Measurements from ENCODE around the gene FBLN1. TPM values are rescaled to one million over a fixed set of nuclear protein-coding genes. Genes with fewer than 3 reads are reported as not detected.

The FBLN1 gene
- total and polyA plus RNA-seq, 2 donors (not counting 3 experiments of a cell fraction or from before 2014, with no cell fraction given): 1.2 to 4.0 TPM

DNA sequence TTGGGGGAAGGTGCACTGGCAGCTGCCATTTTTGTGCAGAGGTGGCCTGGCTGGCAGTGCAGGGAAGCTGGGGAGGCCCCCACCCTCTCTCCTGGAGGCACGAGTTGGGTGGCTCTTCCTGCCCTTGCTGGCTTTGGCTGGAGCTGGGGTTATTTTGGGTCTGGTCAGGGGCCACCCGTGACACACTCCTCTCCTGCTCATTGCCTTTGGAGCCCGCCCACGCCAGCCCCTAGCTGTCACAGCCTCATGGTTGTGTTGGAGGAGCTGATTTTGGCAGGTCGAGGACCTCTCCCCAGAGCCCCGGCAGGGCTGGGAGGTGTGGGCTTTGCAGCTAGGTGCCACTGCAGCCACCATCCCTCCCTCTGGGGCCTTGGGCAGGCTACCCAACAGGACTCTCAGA, 21.5 kb downstream of the FBLN1 start:
- H3K4me3 ChIP-seq (replicated peaks in 1 of 3; ENCODE audit: insufficient read depth in 1 of 3, low read depth in 1 of 3, low read length in 3 of 3): no peak overlapping the region
- ChIA-PET CTCF (interaction anchor here (1.4 kb wide), 1 partner anchor 30 kb away, joined by 4 read pairs; no protein-coding TSS in a partner anchor), POLR2A (no interaction called here)
- no peaks in the 10 kb centered on the region for H3K27me3 ChIP-seq (ENCODE audit: control insufficient read depth in 2 of 2, insufficient read depth in 2 of 2, low read length in 2 of 2)
- H3K79me2 ChIP-seq (ENCODE audit: control insufficient read depth, insufficient read depth, low read length): no peaks in the 10 kb centered on the region
- H3K9me1 ChIP-seq (replicated peaks; ENCODE audit: control insufficient read depth, extremely low read depth, insufficient read depth, low read length): no peaks in the 10 kb centered on the region
- BruUV-seq (replicated peaks): no TSS peak
- no peak for TF ChIP-seq FOS (IDR thresholded peaks at IDR 0.05; ENCODE audit: borderline replicate concordance, insufficient read depth, low read length)
- TF ChIP-seq GATA2 (IDR thresholded peaks at IDR 0.05; ENCODE audit: insufficient read depth, insufficient read length, low read depth, low read length): no peak
- no peak for TF ChIP-seq JUN (IDR thresholded peaks at IDR 0.05; ENCODE audit: borderline replicate concordance, insufficient read depth, insufficient read length, low read depth)
- TF ChIP-seq, protein P1, sequence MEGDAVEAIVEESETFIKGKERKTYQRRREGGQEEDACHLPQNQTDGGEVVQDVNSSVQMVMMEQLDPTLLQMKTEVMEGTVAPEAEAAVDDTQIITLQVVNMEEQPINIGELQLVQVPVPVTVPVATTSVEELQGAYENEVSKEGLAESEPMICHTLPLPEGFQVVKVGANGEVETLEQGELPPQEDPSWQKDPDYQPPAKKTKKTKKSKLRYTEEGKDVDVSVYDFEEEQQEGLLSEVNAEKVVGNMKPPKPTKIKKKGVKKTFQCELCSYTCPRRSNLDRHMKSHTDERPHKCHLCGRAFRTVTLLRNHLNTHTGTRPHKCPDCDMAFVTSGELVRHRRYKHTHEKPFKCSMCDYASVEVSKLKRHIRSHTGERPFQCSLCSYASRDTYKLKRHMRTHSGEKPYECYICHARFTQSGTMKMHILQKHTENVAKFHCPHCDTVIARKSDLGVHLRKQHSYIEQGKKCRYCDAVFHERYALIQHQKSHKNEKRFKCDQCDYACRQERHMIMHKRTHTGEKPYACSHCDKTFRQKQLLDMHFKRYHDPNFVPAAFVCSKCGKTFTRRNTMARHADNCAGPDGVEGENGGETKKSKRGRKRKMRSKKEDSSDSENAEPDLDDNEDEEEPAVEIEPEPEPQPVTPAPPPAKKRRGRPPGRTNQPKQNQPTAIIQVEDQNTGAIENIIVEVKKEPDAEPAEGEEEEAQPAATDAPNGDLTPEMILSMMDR (IDR thresholded peaks at IDR 0.05; ENCODE audit: extremely low read depth in 1 of 2, insufficient read depth in 1 of 2, low read depth in 1 of 2, low read length in 2 of 2): no peak
- TF ChIP-seq, protein P2, sequence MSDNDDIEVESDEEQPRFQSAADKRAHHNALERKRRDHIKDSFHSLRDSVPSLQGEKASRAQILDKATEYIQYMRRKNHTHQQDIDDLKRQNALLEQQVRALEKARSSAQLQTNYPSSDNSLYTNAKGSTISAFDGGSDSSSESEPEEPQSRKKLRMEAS (IDR thresholded peaks at IDR 0.05; ENCODE audit: insufficient read depth, insufficient read length): no peak
- TF ChIP-seq EZH2 (IDR thresholded peaks at IDR 0.05; ENCODE audit: borderline replicate concordance, low read depth, low read length, severe bottlenecking): no peak
- TF ChIP-seq MYC (IDR thresholded peaks at IDR 0.05; ENCODE audit: low read depth, low read length): no peak
- TF ChIP-seq POLR2A (IDR thresholded peaks at IDR 0.05; ENCODE audit: low read depth, low read length): no peak
- TF ChIP-seq POLR2AphosphoS5 (IDR thresholded peaks at IDR 0.05; ENCODE audit: insufficient read depth, low read depth, low read length): no peak
- intact Hi-C loops (cut with micrococcal nuclease) (no loop called here), dilution Hi-C loops (cut with MboI; ENCODE audit: extremely low pct_ligation_motif_present, low sequenced_read_pairs) (no loop called here)
- no peak overlapping the region for H3K4me2 ChIP-seq (ENCODE audit: insufficient read depth, low read length)
- H2AFZ ChIP-seq (ENCODE audit: low read depth, low read length): no peak overlapping the region
- H3K9ac ChIP-seq (replicated peaks; ENCODE audit: extremely low read depth, insufficient read depth, low read length): no peak overlapping the region
- no peaks in the 10 kb centered on the region for H3K36me3 ChIP-seq (ENCODE audit: control insufficient read depth in 2 of 2, extremely low read depth in 1 of 2, insufficient read depth in 2 of 2, low read length in 2 of 2)
- no peaks in the 10 kb centered on the region for H3K4me1 ChIP-seq (ENCODE audit: control insufficient read depth, extremely low read depth, insufficient read depth, low read length)
- H4K20me1 ChIP-seq (replicated peaks; ENCODE audit: control insufficient read depth, extremely low read depth, insufficient read depth, low read length): no peaks in the 10 kb centered on the region
- DNase-seq (ENCODE audit: low read depth, low spot score) (no peak), FAIRE-seq (no peak)
- H3K9me3 ChIP-seq (replicated peaks; ENCODE audit: control insufficient read depth, insufficient read depth, low read length): no peaks in the 10 kb centered on the region
- H3K27ac ChIP-seq (ENCODE audit: insufficient read depth, low read depth, low read length): no peak overlapping the region

Measured in endothelial cell of umbilical vein (primary cell).